Right lobe of liver (tissue), 6 donors: ENCODE results near the gene OSCAR. TPM values are rescaled to one million over a fixed set of nuclear protein-coding genes. Genes with fewer than 3 reads are reported as not detected.

Source experiments
- ATAC-seq, 4 donors: fragments of 200-7000 bp; cut with Tn5 transposase; one replicate each; pipeline ENCODE4 v1.9.1; 2020; ENCODE audit warnings: mild to moderate bottlenecking in 4 of 4, moderate library complexity in 4 of 4
- DNase-seq, 3 donors: peaks; one replicate each; pipeline ENCODE4 v3.0.0-alpha.2; 2020
- H3K27ac ChIP-seq, 3 donors: fragments of 200-600 bp; one replicate each; pipeline ENCODE4 v1.8.0; 2022
- H3K27me3 ChIP-seq, 2 donors: fragments of 200-600 bp; one replicate each; pipeline ENCODE4 v1.8.0; 2022
- H3K36me3 ChIP-seq, 4 donors: fragments of 200-600 bp; sonication (generic) in 1 of 4; one replicate each; pipeline versions ENCODE4 v1.5.1 to v1.8.0; 2017 to 2022; ENCODE audit warnings: control low read depth in 1 of 4
- H3K4me1 ChIP-seq, 4 donors: fragments of 200-600 bp; sonication (generic) in 1 of 4; one replicate each; pipeline versions ENCODE4 v1.5.1 to v1.8.0; 2017 to 2022; ENCODE audit warnings: control low read depth in 1 of 4
- H3K4me3 ChIP-seq, 3 donors: fragments of 200-600 bp; one replicate each; pipeline ENCODE4 v1.8.0; 2022
- H3K9me3 ChIP-seq, 4 donors: fragments of 200-600 bp; sonication (generic) in 1 of 4; one replicate each; pipeline versions ENCODE4 v1.5.1 to v1.8.0; 2017 to 2022; ENCODE audit warnings: control low read depth in 1 of 4
- CTCF ChIP-seq, 4 donors: fragments of 200-600 bp in 3 of 4; fragments of 450-650 bp in 1 of 4; IDR thresholded peaks; one replicate each; pipeline versions ENCODE4 v1.5.1 to v1.8.0; 2016 to 2022; ENCODE audit warnings: antibody characterized with exemption in 4 of 4, mild to moderate bottlenecking in 2 of 4
- POLR2A ChIP-seq: fragments of 450-650 bp; IDR thresholded peaks from one replicate; pipeline ENCODE4 v1.6.1; 2017; ENCODE audit warnings: antibody characterized with exemption, mild to moderate bottlenecking
- WGBS: methylation state at CpG from one replicate; pipeline ENCODE4 v1.1.6; 2018; ENCODE audit warnings: low coverage, low lambda C conversion rate; ENCODE audit not compliant: insufficient coverage; ENCODE audit errors: missing lambda C conversion rate; 5-methylcytosine and 5-hydroxymethylcytosine counted together
- intact Hi-C, 2 donors: fragments of 100-400 bp; cut with DNase I; formaldehyde crosslinking; loops; one replicate each; pipeline versions ENCODE4 v1.11.2 to v1.14.1; 2022
- total RNA-seq, 6 experiments: library from RNA; depleted of rRNA in 2 of 6; stranded (reverse); fragments of >200 nt in 2 of 6; fragmentation: NEBNext Ultra II Directional in 3 of 6; extraction: Animal tissue kit (Norgen Biotek cat#: 25700) in 3 of 6; gene quantifications; one replicate each; pipeline versions ENCODE4 v1.1.0 to v1.2.4, GENCODE V29; 2016 to 2023
- donor health status: DM: no; HTN: yes; CAD: no.
- donor health status: DM: no; HTN: no; CAD: no.
- donor health status: DM: no; HTN: no; CAD: no.
- donor health status: DM: no; HTN: yes; CAD: no.
- donor health status: DM: no; HTN: yes; CAD: no.

Gene OSCAR
- total RNA-seq, 6 experiments from 2014 or later: 0.53 to 2.6 (median 1.0) TPM

GRCh38 chr19:54127688-54128440 is 27.3 kb upstream of the OSCAR start:
- H3K27me3 ChIP-seq: no peaks in the 10 kb centered on the region
- no peak overlapping the region for H3K4me3 ChIP-seq
- peaks cover 0 to 72% (median 27%) of the 10 kb centered on the region in 4 donors for H3K36me3 ChIP-seq
- intact Hi-C loops: no loop called here
- WGBS: 87% methylated on average over 10 of the region's 44 CpGs
- no peak for ATAC-seq
- H3K9me3 ChIP-seq: no peaks in the 10 kb centered on the region
- H3K27ac ChIP-seq: no peak overlapping the region
- no peak for DNase-seq
- TF ChIP-seq POLR2A: no peak
- no peak for TF ChIP-seq CTCF (IDR thresholded peaks at IDR 0.05)
- H3K4me1 ChIP-seq: no peaks in the 10 kb centered on the region

GRCh38 chr19:54125713-54126112 is 25.1 kb upstream of the OSCAR start:
- no peak overlapping the region for H3K27ac ChIP-seq
- peaks cover 0 to 74% (median 27%) of the 10 kb centered on the region in 4 donors for H3K36me3 ChIP-seq
- H3K4me1 ChIP-seq: no peaks in the 10 kb centered on the region
- DNase-seq: no peak
- H3K27me3 ChIP-seq: no peaks in the 10 kb centered on the region
- TF ChIP-seq CTCF (IDR thresholded peaks at IDR 0.05): no peak
- TF ChIP-seq POLR2A: no peak
- no peak overlapping the region for H3K4me3 ChIP-seq
- WGBS: no CpG with 5 or more reads among the region's 9 CpGs
- no peak for ATAC-seq
- intact Hi-C loops: no loop called here
- H3K9me3 ChIP-seq: no peaks in the 10 kb centered on the region

- Histone ChIP-seq H3K27ac (no peak overlapping the region), H3K27me3 (no peaks in the 10 kb centered on the region), H3K4me3 (no peak overlapping the region), H3K9me3 (no peaks in the 10 kb centered on the region), H3K4me1 (no peaks in the 10 kb centered on the region), H3K36me3 (peaks cover 0 to 81% (median 30%) of the 10 kb centered on the region in 4 donors)
- intact Hi-C loops: no loop called here
- DNase-seq (no peak), ATAC-seq (no peak)
- TF ChIP-seq CTCF (IDR thresholded peaks at IDR 0.05) (no peak), POLR2A (no peak)
- 100% methylated on average over 1 of the region's 19 CpGs for WGBS
Measured at GRCh38 chr19:54124393-54124792, 23.8 kb upstream of the OSCAR start.

- Histone ChIP-seq H3K36me3 (peaks cover 0 to 76% (median 26%) of the 10 kb centered on the region in 4 donors), H3K4me3 (no peak overlapping the region), H3K9me3 (no peaks in the 10 kb centered on the region), H3K27me3 (no peaks in the 10 kb centered on the region), H3K4me1 (no peaks in the 10 kb centered on the region), H3K27ac (no peak overlapping the region)
- intact Hi-C loops: no loop called here
- WGBS: no CpG with 5 or more reads among the region's 17 CpGs
- TF ChIP-seq CTCF (IDR thresholded peaks at IDR 0.05) (no peak), POLR2A (no peak)
- no peak for DNase-seq
- no peak for ATAC-seq
Measured at GRCh38 chr19:54123682-54124081, 23.1 kb upstream of the OSCAR start.
